Transverse colon (tissue), 4 donors: ENCODE results near the gene MRFAP1. TPM values are rescaled to one million over a fixed set of nuclear protein-coding genes. Genes with fewer than 3 reads are reported as not detected.

Source experiments
- DNase-seq: peaks from one replicate; pipeline ENCODE4 v3.0.0-alpha.2; 2019
- H3K27ac ChIP-seq, 4 donors: fragments of 200-600 bp; sonication (generic); 2 replicates each; pipeline ENCODE4 v1.5.1; 2016 to 2018; ENCODE audit warnings: inconsistent platforms in 4 of 4
- H3K27me3 ChIP-seq: fragments of 200-600 bp; sonication (generic); 2 replicates; pipeline ENCODE4 v1.5.1; 2017; ENCODE audit warnings: inconsistent platforms
- H3K36me3 ChIP-seq, 4 donors: fragments of 200-600 bp; sonication (generic); 2 replicates each; pipeline ENCODE4 v1.5.1; 2017 to 2019; ENCODE audit warnings: inconsistent platforms in 4 of 4
- H3K4me1 ChIP-seq, 4 donors: fragments of 200-600 bp; sonication (generic); 2 replicates each; pipeline ENCODE4 v1.5.1; 2017 to 2020; ENCODE audit warnings: inconsistent platforms in 4 of 4
- H3K4me3 ChIP-seq, 4 donors: fragments of 200-600 bp; sonication (generic); 1 replicate in 1 of 4; 2 replicates in 3 of 4; pipeline versions ENCODE4 v1.5.1 to v1.6.1; 2017 to 2019; ENCODE audit warnings: inconsistent platforms in 4 of 4
- H3K9me3 ChIP-seq, 2 donors: fragments of 200-600 bp; sonication (generic); 2 replicates each; pipeline ENCODE4 v1.5.1; 2017 to 2019; ENCODE audit warnings: inconsistent platforms in 2 of 2
- CTCF ChIP-seq, 5 experiments: fragments of 200-600 bp in 3 of 5; fragments of 450-650 bp in 2 of 5; sonication (generic) in 3 of 5; IDR thresholded peaks; 1 replicate in 2 of 5; 2 replicates in 3 of 5; pipeline ENCODE4 v1.5.1; 2016 to 2017; ENCODE audit warnings: antibody characterized with exemption in 5 of 5, inconsistent platforms in 3 of 5, mild to moderate bottlenecking in 2 of 5, moderate library complexity in 1 of 5
- EP300 ChIP-seq: sonication (generic); formaldehyde crosslinking; IDR thresholded peaks from one replicate; pipeline ENCODE4 v1.6.1; 2017; ENCODE audit warnings: antibody characterized with exemption, low read depth
- POLR2A ChIP-seq: fragments of 450-650 bp; IDR thresholded peaks from one replicate; pipeline ENCODE4 v1.6.1; 2016; ENCODE audit warnings: antibody characterized with exemption, mild to moderate bottlenecking, moderate library complexity
- POLR2AphosphoS5 ChIP-seq, 3 donors: sonication (generic); formaldehyde crosslinking; IDR thresholded peaks; one replicate each; pipeline ENCODE4 v1.6.1; 2016; ENCODE audit warnings: antibody characterized with exemption in 3 of 3
- WGBS, 2 donors: methylation state at CpG; one replicate each; pipeline ENCODE4 v1.1.5; 2018; ENCODE audit warnings: low coverage in 1 of 2; 5-methylcytosine and 5-hydroxymethylcytosine counted together
- in situ Hi-C, 4 donors: fragments of 200-750 bp; cut with MboI; loops; one replicate each; pipeline versions ENCODE4 v1.15.0 to v1.15.1; 2017; ENCODE audit warnings: low sequenced_read_pairs in 3 of 4, low pct_ligation_motif_present in 1 of 4, low pct_unique_long_range_greater_than_20kb in 1 of 4
- intact Hi-C: fragments of 100-400 bp; cut with DNase I; formaldehyde crosslinking; loops from one replicate; pipeline ENCODE4 v1.15.1; 2023; ENCODE audit warnings: low total_unique reads
- total RNA-seq, 4 donors: library from RNA; depleted of rRNA; stranded (reverse); fragments of >200 nt; gene quantifications; one replicate each; pipeline ENCODE4 v1.1.0, GENCODE V29; 2016

Gene MRFAP1
- total RNA-seq, 4 donors from 2014 or later: 96.3 to 229 (median 125) TPM

GRCh38 chr4:6657242-6658208 lies 17.0 kb downstream of the MRFAP1 start:
- Histone ChIP-seq H3K27ac (no peak overlapping the region), H3K9me3 (no peaks in the 10 kb centered on the region), H3K36me3 (no peaks in the 10 kb centered on the region), H3K4me3 (no peak overlapping the region), H3K4me1 (peaks cover 0 to 14% (median 0%) of the 10 kb centered on the region in 4 donors), H3K27me3 (peaks cover 21% of the 10 kb centered on the region)
- in situ Hi-C loops: no loop called here
- DNase-seq: no peak
- 86 to 93% methylated on average over 5 to 65 of the region's 65 CpGs for WGBS, 2 donors
- TF ChIP-seq CTCF (IDR thresholded peaks at IDR 0.05): no peak
- intact Hi-C loops: no loop called here

GRCh38 chr4:6658209-6658595 lies 17.7 kb downstream of the MRFAP1 start:
- Histone ChIP-seq H3K27ac (peak overlapping the region; percentile 49 to 74 (median 56)), H3K4me1 (peaks cover 0 to 14% (median 0%) of the 10 kb centered on the region in 4 donors)

GRCh38 chr4:6658597-6659075 lies 18.2 kb downstream of the MRFAP1 start:
- in situ Hi-C loops (no loop called here), intact Hi-C loops (no loop called here)
- peak overlapping the region; percentile 49 to 74 (median 56) for H3K27ac ChIP-seq
- TF ChIP-seq CTCF (IDR thresholded peaks at IDR 0.05) (no peak), EP300 (no peak), POLR2AphosphoS5 (IDR thresholded peaks at IDR 0.05) (no peak), POLR2A (no peak)
- 0 to 13% methylated on average over 6 to 41 of the region's 52 CpGs for WGBS, 2 donors
- no peaks in the 10 kb centered on the region for H3K36me3 ChIP-seq
- H3K9me3 ChIP-seq: no peaks in the 10 kb centered on the region
- peak overlapping the region; percentile 15 to 45 (median 22) for H3K4me3 ChIP-seq
- peaks cover 0 to 14% (median under 1%) of the 10 kb centered on the region in 4 donors for H3K4me1 ChIP-seq
- DNase-seq: peak; percentile 28
- H3K27me3 ChIP-seq: peaks cover 31% of the 10 kb centered on the region

More at GRCh38 chr4:6658209-6658595, 17.7 kb downstream of the MRFAP1 start:
- no peak for TF ChIP-seq POLR2AphosphoS5 (IDR thresholded peaks at IDR 0.05)
- TF ChIP-seq CTCF (IDR thresholded peaks at IDR 0.05): no peak
- no peak for TF ChIP-seq POLR2A
- no peak for TF ChIP-seq EP300
- in situ Hi-C loops: no loop called here
- 90 to 100% methylated on average over 3 to 7 of the region's 7 CpGs for WGBS, 2 donors
- intact Hi-C loops: no loop called here
- Histone ChIP-seq H3K36me3 (no peaks in the 10 kb centered on the region), H3K9me3 (no peaks in the 10 kb centered on the region), H3K4me3 (peak overlapping the region in 2 of 4 donors; percentile 22 to 45), H3K27me3 (peaks cover 27% of the 10 kb centered on the region)
- DNase-seq: no peak

- in situ Hi-C loops: no loop called here
- intact Hi-C loops: no loop called here
- no peaks in the 10 kb centered on the region for H3K9me3 ChIP-seq
- no peak overlapping the region for H3K4me3 ChIP-seq
- no peak overlapping the region for H3K27ac ChIP-seq
- 85 to 88% methylated on average over 1 to 2 of the region's 2 CpGs for WGBS, 2 donors
- H3K36me3 ChIP-seq: no peaks in the 10 kb centered on the region
- TF ChIP-seq POLR2AphosphoS5 (IDR thresholded peaks at IDR 0.05): no peak
- TF ChIP-seq CTCF (IDR thresholded peaks at IDR 0.05): no peak
- TF ChIP-seq EP300: no peak
- no peak for TF ChIP-seq POLR2A
- H3K27me3 ChIP-seq: peaks cover 40% of the 10 kb centered on the region
- H3K4me1 ChIP-seq: peaks cover 0 to 20% (median 7%) of the 10 kb centered on the region in 4 donors
- DNase-seq: no peak
Observed at GRCh38 chr4:6659897-6660296, 19.4 kb downstream of the MRFAP1 start.
